Midbrain (tissue), 1 donor: ENCODE results near the gene TECTA.
"Not testable (repeated sequence)": the region's sequence is repeated elsewhere in the genome, so short reads cannot be mapped to it uniquely, and the experiment has no call there.

Experiments used
- DNase-seq: peaks from one replicate; lab custom pipeline; 2025; lab: John Stamatoyannopoulos, UW

Gene TECTA

GRCh38 chr11:121177629-121178028 lies 76.6 kb downstream of the TECTA start:
- DNase-seq, result not testable (repeated sequence)

DNA sequence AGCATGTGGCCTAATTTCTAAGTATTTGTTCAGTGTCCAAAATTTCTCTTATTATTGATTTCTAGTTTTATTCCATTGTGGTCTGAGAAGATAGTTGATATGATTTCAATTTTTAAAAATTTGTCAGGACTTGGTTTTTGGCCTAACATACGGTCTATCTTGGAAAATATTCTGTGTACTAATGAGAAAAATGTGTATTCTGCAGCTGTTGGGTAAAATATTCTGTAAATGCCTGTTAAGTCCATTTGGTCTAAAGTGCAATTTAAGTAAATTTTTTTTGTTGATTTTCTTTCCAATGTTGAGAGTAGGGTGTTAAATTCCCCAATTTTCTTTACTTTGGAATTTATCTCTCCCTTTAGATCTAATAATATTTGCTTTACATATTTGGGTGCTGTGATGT lies 78.3 kb downstream of the TECTA start:
- no peak for DNase-seq

- no peak for DNase-seq
Measured at GRCh38 chr11:121180183-121180582, 79.1 kb downstream of the TECTA start.

GRCh38 chr11:121188776-121189175 lies 87.7 kb downstream of the TECTA start:
- no peak for DNase-seq

DNA sequence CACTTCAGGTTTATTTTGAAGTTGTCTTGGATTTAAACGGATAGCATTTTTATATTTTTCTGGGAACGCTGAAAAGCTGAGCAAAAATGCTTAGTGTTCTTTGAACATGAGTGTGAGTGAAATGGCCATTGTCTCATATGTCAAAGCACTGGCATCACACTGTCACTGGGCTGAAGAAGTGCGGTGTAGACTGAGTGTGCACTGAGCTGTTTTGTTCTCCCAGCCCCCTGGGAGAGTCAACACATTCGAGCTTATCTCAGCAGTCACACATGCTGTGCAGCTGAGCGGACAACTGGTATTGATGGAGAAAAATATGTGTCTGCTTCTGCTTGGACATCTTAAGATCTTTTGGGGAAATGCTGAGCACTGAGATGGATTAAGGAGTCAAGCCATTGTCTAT lies 90.8 kb downstream of the TECTA start:
- DNase-seq, result no peak

DNA sequence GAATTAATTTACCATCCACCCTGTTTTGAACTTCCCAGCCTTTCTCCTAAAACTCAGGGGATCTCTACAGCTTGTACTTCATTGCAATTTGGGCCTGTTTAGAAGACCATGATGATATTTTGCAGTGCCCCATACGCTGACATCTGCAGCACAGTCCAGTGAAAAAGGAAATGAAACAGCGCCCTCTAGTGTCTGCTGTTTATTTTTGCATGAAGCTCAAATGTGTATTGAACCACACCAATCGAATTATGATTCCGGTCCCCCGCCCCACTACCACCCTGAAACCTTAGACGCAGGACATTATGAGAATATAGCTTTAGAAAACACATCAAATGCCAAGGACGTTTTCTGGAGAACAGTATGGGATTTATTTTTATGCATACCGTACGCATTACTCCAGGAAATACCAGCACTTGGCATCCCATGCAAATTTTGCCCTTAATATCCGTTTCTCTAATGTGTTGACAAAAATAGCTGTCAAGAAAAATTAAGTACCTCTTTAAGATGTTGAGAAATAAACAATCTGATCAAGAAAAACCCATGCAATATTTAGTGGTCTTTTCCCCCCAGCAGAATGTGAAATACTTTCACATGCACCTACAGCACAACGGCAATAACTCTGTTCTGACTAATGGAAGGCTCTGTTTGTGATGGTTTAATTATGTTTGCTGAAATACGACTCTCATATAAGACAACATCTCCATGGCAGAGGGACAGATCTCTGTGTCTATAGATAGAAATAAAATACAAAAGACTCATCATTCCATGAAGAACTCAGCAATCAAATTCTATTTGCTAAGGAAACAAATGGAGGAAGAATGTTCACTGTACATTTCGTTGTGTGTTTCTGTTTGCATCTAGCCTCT lies 93.9 kb downstream of the TECTA start:
- DNase-seq, result peak; percentile 81

DNA sequence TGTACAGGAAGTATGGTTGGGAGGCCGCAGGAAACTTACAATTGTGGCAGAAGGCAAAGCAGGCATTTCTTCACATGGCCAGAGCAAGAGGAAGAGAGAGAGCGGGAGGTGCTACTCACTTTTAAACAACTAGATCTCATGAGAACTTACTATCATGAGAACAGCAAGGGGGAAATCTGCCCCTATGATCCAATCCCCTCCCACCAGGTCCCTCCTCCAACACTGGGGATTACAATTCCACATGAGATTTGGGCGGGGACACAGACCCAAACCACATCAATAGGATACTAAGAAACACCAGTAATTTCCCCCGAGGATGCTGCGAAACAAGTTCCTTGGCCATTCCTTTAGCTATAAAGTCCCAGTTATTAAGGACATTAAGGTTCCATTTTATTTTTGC lies 97.4 kb downstream of the TECTA start:
- DNase-seq, result no peak

DNA sequence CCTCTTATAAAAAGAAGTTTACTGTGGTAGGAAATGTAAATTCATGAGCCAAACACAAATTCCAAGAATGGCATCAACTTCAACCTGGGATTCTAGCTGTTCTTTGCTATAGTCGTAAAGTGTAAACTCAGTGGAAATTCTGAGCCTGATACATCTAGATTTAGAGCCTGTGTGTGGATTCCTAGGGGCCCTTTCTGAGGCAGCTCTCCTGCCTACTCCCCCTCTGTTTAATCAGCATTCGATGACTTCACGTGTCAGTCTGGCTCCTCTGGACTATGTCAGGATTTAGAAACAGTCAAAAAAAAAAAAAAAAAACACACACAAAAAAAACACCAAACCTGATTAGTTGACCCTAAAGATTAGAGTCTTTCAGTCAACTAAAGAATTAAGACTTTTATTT lies 98.5 kb downstream of the TECTA start:
- no peak for DNase-seq

DNA sequence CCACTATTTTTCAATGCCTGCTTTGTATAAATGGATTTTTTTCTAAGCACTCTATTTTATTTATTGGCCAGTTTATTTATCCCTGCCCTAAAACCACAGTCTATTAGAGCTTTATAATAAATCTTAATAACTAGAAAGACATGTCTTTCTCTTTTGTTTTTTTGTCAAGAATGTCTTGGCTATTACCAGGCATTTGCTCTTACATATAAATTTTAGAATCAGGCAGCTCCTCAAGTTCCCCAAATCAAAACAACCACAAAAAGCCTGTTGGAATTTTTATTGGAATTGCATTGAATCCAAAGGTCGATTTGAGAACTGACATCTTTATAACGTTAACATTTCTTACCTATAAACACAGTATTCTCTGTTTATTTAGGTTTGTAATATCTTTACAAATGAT lies 105.8 kb downstream of the TECTA start:
- no peak for DNase-seq

- DNase-seq, result no peak
Measured at GRCh38 chr11:121207485-121208115, 106.6 kb downstream of the TECTA start.

- DNase-seq, result no peak
Measured at GRCh38 chr11:121210445-121211080, 109.5 kb downstream of the TECTA start.

DNA sequence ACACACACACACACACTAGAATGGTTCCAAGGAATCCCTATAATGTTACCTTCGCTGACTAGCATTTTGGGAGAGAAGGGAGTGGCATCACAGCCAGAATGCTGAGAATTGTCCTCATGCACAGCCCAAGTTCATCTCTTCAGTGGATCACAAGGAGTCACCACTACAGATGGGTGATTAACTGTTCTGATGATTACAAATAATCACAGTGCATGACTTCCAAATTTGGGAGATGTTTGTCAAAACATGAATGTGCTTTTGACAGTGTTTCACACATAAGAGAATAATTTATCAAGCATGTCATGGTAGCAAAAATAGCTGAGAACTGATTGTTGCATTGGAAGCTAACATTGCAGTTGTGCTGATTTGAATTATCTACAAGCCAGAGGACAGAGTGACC lies 110.6 kb downstream of the TECTA start:
- DNase-seq, result no peak

GRCh38 chr11:121212536-121213361 lies 111.7 kb downstream of the TECTA start:
- DNase-seq, result no peak

GRCh38 chr11:121213362-121213893 lies 112.4 kb downstream of the TECTA start:
- no peak for DNase-seq

GRCh38 chr11:121214861-121215260 lies 113.8 kb downstream of the TECTA start:
- DNase-seq, result no peak

GRCh38 chr11:121221496-121222200 lies 120.6 kb downstream of the TECTA start:
- DNase-seq, result no peak

GRCh38 chr11:121223161-121223560 lies 122.1 kb downstream of the TECTA start:
- no peak for DNase-seq

DNA sequence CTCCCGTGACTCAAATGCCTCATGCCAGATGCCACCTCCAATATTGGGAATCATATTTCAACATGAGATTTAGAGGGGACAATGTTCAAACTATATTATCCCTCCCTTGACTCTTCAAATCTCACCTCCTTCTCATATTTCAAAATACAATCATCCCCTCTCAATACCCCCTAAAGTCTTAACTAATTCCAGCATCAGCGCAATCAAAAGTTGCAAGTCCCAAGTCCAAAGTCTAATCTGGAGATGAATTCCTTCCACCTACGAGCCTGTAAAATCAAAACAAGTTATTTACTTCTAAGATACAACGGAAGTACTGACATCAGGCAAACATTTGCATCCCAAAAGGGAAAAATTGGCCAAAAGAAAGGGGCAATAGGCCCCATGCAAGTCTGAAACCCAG lies 124.3 kb downstream of the TECTA start:
- DNase-seq, result no peak

GRCh38 chr11:121226415-121227263 lies 125.6 kb downstream of the TECTA start:
- no peak for DNase-seq

- DNase-seq, result no peak
Measured at GRCh38 chr11:121228851-121229250, 127.8 kb downstream of the TECTA start.
